ENCODE data around the gene TNFRSF18.

Gene TNFRSF18

GRCh38 chr1:1227386-1227785 is 21.0 kb upstream of the TNFRSF18 start:
- no peak for DNase-seq (ENCODE audit: low spot score)

- DNase-seq (ENCODE audit: low spot score): no peak
These were observed 20.4 kb upstream of the TNFRSF18 start for GRCh38 chr1:1226566-1227362.

GRCh38 chr1:1225913-1226312 is 19.5 kb upstream of the TNFRSF18 start:
- no peak for DNase-seq (ENCODE audit: low spot score)

- DNase-seq (ENCODE audit: low spot score): no peak
These were observed 18.9 kb upstream of the TNFRSF18 start for GRCh38 chr1:1225238-1225845.

GRCh38 chr1:1223891-1224290 is 17.5 kb upstream of the TNFRSF18 start:
- no peak for DNase-seq (ENCODE audit: low spot score)

GRCh38 chr1:1223321-1223720 is 16.9 kb upstream of the TNFRSF18 start:
- no peak for DNase-seq (ENCODE audit: low spot score)

GRCh38 chr1:1222575-1223225 is 16.3 kb upstream of the TNFRSF18 start:
- no peak for DNase-seq (ENCODE audit: low spot score)

- no peak for DNase-seq (ENCODE audit: low spot score)
These were observed 15.6 kb upstream of the TNFRSF18 start for GRCh38 chr1:1221887-1222574.

- DNase-seq (ENCODE audit: low spot score): no peak
These were observed 13.8 kb upstream of the TNFRSF18 start for GRCh38 chr1:1220197-1220596.

GRCh38 chr1:1219341-1219740 is 12.9 kb upstream of the TNFRSF18 start:
- DNase-seq (ENCODE audit: low spot score): no peak

GRCh38 chr1:1218524-1219200 is 12.3 kb upstream of the TNFRSF18 start:
- no peak for DNase-seq (ENCODE audit: low spot score)

GRCh38 chr1:1217621-1218523 is 11.5 kb upstream of the TNFRSF18 start:
- DNase-seq (ENCODE audit: low spot score): no peak

- DNase-seq (ENCODE audit: low spot score): no peak
These were observed 10.6 kb upstream of the TNFRSF18 start for GRCh38 chr1:1216770-1217620.

GRCh38 chr1:1215881-1216605 is 9.7 kb upstream of the TNFRSF18 start:
- no peak for DNase-seq (ENCODE audit: low spot score)

- DNase-seq (ENCODE audit: low spot score): no peak
These were observed 8.8 kb upstream of the TNFRSF18 start for GRCh38 chr1:1215080-1215676.

GRCh38 chr1:1213345-1214265 is 7.2 kb upstream of the TNFRSF18 start, which contains the start of gene TNFRSF4:
Gene TNFRSF4 (minus strand): TSS chr1:1214153. CDS start chr1:1214127, 26 bp downstream.
- no peak for DNase-seq (ENCODE audit: low spot score)

GRCh38 chr1:1212780-1213344 is 6.5 kb upstream of the TNFRSF18 start:
- DNase-seq (ENCODE audit: low spot score): no peak

Measured in putamen (tissue), 1 donor.